HG03520 (cell line): Measurements from ENCODE around the gene PBX3.
A peak's percentile ranks its signal among the peaks of the same experiment; 100 is the strongest.

ENCODE experiments used
- ATAC-seq: cut with Tn5 transposase; IDR thresholded peaks from one replicate; pipeline ENCODE4 v1.9.1; 2021; ENCODE audit warnings: mild to moderate bottlenecking, moderate library complexity; ENCODE audit not compliant: unreplicated experiment

Gene PBX3

DNA sequence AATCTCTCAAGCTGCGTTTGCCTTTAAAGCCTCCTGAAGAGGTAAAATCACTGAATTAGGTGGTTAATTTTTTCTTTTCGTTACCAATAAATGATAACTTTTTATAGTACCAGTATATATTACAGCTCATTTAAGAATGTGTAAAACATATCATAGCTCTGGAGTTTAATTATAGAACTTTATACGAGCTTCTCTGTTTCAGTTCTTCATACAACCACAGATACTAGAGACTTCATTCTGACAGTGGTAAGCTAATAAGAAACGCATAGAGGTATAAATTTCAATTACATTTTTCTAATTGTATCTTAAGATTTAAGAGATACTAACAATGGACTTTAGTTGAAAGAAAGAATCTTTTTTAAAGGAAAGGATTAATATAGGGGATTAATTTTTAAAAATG lies 73.9 kb downstream of the PBX3 start:
- no peak for ATAC-seq

DNA sequence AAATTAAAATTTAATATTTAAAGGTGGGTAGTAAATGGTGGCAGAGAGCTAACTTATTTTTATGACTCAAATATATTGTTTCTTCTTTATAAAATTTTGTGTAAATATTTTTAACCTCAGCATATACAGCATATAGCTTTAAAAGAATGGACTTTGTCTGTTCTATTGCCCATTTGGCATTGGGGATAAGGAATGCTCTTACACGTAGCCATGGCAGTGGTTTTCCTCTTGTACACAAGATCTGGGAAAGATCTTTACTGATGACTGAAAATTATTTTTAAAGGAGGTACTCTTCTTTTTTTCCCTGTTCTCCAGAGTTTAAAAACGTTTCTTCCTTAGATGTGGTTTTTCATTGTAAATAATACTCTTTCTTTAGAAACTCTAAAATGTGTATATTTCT lies 75.0 kb downstream of the PBX3 start:
- no peak for ATAC-seq

DNA sequence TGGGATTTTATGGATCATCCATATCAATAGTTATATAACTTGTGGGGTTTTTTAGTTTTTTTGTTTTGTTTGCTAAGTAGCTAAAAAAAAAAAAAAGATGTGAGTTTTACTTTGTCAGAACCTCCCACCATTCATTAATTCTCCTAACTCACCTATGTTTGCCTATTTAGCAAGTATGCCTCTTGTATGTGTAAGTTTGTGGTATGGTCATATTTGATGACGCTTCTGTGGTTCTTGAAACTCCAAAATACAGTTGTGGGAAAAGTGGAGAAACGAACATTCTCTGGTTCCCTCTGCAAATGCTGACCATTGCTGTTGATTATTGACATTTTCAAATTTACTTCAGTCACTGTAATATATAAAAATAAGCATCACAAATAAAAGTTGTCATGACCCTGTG lies 75.7 kb downstream of the PBX3 start:
- ATAC-seq, result no peak

DNA sequence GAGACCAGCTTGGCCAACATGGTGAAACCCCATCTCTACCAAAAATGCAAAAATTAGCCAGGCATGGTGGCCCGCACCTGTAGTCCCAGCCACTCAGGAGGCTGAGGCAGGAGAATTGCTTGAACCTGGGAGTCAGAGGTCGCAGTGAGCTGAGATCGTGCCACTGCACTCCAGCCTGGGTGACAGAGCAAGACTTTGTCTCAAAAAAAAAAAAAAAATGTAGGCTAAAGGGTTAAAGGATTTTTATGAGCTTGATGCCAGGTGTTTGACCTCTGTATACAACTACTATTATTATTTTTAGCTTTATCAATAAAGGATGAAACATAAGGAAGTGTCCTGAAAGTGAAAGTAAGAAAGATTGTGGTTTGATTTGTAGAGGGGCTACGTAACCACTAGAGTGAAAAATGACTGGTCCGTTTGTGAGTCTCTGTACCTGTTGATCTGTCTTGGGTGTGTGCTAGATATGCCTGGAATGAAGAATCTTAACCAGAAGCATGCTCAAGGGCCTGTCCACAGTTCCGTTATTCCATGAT lies 76.8 kb downstream of the PBX3 start:
- ATAC-seq, result peak; percentile 61

DNA sequence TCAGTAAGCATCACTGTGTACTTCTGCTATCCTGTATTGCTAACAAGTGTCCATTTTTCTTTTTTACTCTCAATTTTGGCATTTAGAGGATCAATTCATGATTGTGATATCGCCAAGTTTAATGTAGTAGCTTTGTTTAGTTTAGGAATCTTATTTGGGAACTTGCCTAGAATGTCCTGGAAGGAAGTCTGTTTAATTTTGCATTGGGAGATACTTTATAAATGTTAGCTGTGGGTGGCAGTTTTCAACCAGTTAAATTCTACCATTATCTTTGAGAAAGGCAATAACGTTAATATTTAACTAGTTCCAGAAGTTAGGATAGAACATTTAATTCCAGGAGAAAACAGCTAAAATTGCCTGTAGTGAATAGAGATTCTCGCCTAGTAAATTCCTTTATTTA lies 78.6 kb downstream of the PBX3 start:
- ATAC-seq, result no peak

DNA sequence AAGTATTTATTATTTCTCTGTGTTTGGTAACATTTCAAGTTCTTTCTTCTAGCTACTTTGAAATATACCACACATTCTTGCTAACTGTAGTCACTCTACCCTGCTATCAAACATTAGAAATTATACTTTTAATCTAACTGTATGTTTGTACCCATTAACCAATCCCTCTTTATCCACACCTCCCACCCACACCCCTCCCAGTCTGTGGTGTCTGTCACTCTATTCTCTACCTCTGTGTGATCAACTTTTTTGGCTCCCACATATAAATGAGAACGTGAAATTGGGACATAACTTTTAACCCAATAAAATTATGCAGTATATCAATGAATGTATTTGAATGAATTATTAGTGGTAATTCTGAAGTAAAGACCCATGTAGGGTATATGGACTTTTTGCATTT lies 79.7 kb downstream of the PBX3 start:
- no peak for ATAC-seq

DNA sequence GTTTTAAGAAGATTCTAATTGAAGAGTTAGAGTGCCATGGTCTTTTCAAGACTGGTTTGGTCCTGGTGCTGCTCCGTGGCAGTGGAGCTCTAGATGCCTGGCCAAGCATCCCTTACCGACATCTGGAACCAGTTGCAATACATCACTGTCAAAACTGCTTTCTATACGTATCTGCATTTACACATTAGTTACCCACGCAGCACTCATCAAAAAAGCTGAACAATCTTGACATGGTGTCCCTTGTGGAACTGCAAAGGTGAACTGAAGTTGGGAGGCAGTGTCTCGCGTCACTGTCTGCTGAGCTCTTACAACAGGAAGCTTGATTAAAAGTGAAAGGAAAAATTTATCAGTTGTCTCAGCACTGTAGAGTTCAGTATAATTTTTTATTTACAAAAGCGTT lies 82.6 kb downstream of the PBX3 start:
- ATAC-seq, result no peak

DNA sequence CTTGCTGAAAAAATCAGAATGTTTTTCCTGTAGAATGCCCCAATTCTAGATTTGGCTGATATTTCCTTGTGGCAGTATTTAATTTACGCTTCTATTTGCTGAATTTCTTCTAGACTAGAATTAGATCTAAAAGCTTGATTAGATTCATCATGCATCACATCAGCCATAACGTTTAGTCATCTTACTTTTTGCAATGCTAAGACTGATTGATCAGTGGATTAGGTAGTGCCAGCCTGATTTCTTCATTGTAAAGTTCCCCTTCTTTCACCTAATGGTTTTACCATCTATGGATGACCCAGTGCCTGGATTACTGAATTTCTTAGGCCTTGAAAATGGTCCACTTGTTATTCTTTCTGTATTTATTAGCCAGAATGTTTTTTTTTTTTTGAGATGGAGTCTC lies 83.9 kb downstream of the PBX3 start:
- ATAC-seq, result no peak

DNA sequence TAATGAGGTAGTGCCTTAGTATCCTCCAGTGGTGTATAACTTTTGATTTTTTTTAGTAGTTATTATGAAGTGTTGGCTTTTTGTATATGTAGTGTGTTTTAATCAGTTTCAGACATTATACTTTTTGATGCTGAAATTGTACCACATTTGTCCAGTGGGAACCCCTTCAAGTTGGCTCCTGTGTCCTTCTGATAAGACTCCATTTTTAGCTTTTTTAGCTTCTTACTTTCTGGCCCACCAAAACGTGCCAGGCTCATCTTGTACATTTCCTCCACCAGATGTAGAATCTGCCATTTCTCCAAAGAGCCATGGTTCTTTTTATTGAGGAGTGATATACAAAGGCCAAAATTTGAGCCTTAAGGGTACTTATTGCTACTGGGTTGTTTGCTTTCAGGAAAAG lies 84.4 kb downstream of the PBX3 start:
- ATAC-seq, result no peak

DNA sequence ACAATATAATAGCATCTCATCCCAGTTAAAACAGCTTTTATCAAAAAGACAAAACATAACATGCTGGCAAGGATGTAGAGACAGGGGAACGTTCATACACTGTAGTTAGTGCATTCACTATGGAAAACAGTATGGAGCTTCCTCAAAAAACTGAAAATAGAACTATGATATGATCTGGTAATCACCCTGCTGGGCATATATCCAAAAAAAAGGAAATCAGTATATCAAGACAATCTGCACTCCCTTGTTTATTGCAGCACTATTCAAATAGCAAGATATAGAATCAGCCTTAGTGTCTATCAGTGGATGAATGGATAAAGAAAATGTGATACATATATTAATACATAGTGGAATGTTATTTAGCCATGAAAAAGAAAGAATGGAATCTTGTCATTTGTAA lies 88.5 kb downstream of the PBX3 start:
- no peak for ATAC-seq

DNA sequence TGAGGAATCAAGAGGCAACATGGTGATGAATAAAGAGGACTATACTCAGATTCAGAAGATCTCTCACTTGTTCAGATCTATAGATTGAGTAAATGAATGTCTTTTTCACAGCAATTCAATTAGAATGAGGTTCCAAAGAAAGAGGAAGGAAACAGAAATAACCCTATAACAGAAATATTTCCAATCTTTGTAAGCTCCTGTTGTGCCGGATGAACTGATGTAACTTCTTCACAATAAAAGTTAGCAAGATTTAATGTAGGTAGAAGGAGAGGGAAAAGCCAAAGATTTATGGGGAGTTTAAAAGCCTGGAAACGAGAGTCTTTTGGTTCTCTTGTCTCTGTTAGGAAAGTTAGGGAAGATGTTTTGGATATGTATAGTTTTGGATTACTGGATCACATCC lies 92.1 kb downstream of the PBX3 start:
- no peak for ATAC-seq

DNA sequence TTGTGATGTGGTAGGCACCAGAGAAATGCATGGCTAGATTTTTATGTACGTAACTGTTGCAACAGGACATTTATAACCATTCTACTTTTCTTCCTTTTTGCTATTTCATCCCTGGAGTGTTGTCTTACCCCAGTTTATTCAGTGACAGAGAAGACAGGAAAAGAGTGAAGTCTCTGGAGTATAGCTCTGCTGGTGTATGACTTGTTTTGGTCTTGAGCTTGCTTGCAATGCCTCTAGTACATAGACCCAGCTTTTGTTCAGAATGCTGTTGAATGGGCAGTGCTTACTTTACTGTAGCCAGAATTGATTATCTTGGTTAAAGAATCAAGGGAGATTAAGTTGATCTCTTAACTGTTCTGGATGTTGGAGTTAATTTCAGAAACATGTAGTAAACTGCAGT lies 94.3 kb downstream of the PBX3 start:
- no peak for ATAC-seq

DNA sequence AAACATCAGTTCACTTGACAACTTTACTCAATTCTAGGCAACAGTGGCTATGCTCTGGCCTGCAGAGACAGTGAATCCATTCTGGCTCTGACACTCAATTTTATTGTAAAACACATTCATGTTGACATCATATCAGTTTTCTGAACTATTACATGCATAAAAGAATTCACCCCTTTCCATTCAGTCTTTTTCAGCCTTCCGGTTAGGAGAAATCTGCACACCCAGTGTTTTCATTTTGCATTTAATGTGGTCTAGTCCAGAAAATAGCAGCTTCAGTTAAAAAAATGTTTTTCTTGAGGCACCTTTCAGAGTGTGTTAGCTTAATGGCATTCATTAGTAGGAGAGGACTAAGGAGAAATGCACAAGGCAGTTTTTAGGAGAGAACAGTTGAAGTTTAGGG lies 95.1 kb downstream of the PBX3 start:
- ATAC-seq, result no peak

DNA sequence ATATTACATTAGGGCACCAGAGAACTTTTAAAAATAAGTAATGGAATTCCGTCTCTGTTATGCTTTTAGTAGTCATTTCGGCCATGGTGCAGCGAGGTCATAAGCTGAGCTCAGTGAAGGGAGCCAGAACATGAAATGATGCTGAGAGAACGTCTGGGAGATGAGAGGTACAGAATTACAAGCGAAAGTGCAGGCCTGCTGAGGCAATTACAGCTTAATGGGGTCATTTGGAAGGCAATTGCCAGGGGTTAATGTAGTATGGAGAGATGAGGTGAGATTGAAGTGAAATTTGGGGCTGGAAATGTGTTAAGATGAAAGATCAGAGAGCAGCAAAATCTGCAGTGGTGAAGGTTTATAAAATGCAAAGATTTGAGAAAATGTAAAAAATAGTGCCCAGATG lies 96.5 kb downstream of the PBX3 start:
- ATAC-seq, result no peak

DNA sequence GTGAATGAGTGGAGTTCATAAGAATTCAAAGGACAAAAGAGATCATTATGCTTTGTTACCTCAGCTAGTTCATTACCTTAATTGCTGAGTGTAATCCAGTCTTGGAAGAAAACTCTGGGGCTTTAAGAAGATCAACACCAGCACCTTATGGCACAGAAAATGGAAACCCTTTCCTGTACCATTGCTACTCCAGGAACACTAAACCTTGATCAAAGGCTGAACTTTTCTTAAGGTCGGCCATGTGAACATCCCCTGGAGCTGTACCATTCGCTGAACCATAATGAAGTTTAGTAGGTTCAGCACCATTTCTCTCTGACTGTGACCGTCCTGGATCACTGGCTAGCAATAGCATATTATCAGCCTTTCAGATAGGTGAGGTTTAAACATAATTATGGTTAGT lies 97.4 kb downstream of the PBX3 start:
- ATAC-seq, result no peak

DNA sequence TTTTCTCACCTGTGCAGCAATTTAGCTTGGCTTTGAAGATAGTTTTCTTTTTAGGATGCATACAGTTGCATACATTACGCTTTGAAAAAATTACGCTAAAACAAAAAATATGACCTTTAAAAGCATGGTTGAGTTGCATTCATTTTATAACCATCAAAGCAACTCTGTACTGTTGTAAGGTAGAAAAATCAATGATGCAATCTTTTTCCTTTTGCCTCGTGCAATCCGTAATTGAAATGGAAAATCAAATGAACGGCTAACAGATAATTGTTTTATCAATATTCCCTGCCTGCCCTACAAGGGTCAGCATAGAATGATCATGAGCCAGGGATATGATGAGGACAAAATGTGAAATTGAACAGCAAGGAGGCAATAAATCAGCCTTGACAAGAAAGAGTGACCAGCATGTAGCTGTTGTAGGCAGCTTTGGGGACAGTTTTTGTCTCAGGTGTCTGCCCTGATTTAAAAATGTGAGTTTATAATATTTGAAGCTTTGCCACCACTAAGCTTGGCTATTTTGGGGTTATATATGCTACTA lies 98.2 kb downstream of the PBX3 start:
- ATAC-seq, result no peak

DNA sequence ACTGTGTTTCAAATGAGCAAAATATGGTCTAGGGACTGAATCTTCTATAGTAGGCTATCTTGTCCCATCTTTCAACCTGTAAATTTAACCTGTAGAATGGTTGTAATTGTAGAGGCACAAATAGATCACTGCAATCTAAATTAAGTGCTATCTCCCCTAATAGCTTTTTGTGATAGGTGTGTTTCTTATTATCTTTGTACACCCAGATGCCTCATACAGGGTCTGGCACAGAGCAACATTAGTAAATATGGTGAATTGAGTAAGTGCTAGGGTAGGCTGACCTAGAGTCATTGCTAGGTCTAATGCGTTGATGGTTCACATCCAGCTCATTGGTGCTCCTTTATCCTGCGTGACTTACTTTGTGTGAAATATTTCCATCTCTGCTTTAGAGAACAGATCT lies 100.6 kb downstream of the PBX3 start:
- no peak for ATAC-seq

DNA sequence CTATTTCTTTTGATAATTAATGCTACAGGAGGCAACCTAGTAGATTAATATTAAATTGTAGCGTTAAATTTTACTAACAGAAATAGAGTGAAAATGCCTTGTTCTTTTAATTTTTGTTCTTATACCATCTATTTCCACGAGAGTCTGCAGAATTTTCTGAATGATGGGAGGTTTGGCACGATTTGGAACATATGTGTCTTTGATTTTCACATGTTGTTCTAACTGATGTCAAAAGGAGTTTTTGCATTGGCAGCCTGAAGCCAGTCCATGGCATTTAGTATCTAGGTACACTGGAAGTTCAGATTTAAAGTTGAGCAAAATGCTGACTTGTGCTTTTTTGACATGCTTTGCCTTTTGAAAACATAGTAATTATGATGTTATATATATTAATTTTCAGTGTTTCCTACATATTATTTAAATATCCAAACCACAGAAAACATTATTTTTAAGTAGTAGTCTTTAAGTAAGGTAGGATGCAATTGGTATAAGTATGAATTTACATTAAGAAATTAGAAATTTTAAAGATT lies 103.0 kb downstream of the PBX3 start:
- ATAC-seq, result no peak

DNA sequence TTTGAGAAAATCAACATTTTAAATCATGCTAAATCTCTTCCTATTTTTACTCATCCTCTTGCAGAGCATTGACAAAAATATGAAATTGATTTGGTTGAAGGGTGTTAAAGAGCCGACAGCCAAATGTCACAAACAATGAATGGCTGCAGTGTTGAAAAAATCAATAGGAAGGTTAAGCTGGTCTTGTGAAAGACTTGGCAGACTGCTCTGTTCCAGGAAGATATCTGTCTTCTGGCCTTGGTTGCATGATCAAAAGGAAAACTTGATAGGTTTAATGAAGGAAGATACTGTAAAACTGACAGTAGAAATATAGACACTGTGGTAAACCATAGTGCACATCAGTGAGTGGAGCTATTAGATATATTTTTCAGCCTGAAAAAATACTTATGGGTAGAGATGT lies 103.6 kb downstream of the PBX3 start:
- ATAC-seq, result no peak

DNA sequence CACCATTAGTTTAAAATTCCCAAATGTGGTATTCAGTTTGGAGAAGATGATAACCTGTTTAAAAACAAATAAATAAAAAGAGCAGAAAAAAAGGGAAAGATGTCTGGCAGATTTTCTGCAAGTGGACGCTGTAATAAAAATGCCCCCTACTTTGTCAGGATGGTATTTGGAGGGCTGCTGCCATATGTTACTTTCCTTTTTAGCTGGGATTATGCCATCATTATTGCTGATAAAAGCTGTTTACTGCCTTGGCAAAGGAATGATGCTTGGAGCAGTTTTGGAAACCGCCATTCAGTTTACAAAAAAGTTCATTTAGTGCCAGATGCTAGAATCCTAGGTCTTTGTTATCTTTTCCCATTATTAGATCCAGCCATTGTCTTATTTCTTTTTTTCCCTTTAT lies 104.8 kb downstream of the PBX3 start:
- no peak for ATAC-seq

DNA sequence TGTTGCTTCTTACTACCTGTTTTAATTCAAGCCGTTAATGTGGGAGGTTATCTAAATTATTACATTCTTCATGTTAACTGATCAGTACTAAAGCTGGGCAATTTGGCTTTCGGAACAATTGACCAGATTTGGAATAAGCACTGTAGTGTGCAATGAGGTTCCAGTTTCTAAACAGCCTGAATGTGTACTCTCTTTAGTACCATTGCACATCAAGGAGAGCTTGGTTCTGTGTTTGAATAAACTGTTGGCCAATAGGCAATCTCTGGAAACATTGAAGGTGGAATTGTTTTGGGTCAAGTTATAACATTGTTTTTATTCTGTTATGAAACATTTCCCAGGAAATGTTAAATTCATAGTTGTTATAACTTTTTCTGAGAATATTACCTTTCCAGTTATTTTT lies 105.2 kb downstream of the PBX3 start:
- no peak for ATAC-seq

DNA sequence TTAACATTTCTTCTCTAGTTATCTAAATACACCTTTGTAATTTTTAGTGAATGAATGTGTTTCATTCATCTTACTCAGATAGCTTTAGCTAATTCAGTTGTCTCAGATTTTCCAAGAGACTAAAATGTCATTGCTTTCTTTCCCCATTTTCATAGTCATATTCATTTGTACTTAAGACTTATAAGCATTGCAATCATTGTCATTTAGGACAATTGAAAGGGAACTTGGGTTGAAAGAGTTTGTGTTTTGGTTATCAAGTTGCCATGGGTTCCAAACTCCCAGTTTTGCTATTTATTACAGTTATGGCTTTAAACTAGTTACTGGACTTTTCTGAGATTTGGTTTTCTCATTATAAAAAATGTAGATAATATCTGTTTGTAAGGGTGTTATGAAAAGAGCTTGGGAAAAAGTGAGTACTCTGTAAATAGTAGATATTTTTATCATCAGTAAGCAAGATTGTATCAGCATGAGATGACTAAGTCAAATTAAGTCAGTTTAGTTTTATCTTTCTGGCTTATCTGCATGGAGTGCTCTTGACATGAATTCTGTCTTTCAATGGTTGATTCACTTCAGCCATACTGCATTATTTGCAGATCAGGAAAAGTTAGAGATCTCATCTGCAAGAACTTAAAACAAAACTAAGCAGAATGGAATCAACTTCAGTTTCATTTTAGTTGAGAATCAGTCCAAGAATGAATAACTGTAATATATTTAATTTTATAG lies 107.5 kb downstream of the PBX3 start:
- no peak for ATAC-seq

DNA sequence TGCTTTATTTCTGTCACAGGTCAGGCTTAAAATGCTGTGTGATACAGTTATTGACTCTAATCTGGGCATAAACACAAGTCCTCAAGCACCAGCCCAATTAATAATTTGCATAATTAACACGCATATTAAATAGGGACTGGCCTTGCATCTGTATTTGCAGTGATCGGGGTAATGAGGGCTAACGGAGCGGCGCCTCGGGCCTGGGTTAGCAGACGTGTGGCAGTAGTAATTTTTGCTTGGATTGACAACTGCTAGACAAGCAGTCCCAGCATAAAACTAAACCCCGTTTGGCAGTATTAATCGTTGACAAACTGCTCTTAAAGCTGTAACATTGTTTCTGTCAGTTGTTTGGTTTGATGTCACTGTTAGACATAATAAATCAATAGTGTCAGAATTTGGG lies 109.2 kb downstream of the PBX3 start:
- no peak for ATAC-seq
